C4-2B (cell line): ENCODE measurements around the gene SPATS2L.

ENCODE experiments used
- CTCF ChIP-seq: fragments of 450-650 bp; conservative IDR thresholded peaks from 2 replicates; pipeline ENCODE4 v1.5.1; 2017; ENCODE audit warnings: mild to moderate bottlenecking
- ZFX ChIP-seq: fragments of 450-650 bp; IDR thresholded peaks from 2 replicates; pipeline ENCODE4 v1.6.1; 2017

GRCh38 chr2:200300065-200300464, 6.4 kb upstream of the SPATS2L start:
- TF ChIP-seq CTCF (no peak), ZFX (no peak)
